ENCODE results near the gene MSL3B.

MSL3B gene

DNA sequence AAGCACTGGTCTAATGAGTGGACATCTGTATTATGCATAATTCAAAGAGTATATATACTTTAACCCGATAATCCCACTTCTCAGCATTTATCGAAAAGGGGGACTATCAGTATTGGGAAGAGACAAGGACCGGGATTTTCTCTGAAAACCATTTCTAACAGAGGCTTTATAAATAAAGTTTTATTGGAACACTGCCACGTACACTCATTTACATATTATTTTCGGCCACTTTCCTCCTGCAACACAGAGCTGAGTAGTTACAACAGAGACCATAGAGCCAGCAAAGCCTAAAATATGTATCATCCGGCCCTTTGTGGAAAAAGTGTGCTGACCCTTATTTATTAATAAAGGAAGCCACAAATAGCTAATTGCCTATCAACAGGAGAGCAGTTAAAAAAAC, 17.0 kb downstream of the MSL3B start:
- no peak for DNase-seq

DNA sequence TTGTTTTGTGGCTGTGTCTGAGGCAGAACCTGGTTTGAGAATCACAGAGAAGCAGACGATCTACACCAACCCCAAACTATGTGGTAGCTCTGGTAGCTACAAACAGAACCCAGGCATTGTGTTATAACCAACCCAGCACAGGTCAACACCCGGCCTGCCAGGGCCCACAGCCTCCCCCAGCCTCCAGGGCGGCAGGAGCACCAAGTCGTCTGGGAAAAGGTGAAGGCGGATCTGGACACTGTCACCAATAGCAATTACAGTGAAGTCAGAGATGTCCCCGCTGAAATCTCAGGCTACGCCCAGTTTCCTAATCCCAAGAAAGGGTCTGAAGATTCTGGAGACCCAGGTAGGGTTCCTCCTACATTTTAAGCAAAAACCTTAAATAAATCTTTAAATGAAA, 17.4 kb downstream of the MSL3B start:
- no peak for DNase-seq

DNA sequence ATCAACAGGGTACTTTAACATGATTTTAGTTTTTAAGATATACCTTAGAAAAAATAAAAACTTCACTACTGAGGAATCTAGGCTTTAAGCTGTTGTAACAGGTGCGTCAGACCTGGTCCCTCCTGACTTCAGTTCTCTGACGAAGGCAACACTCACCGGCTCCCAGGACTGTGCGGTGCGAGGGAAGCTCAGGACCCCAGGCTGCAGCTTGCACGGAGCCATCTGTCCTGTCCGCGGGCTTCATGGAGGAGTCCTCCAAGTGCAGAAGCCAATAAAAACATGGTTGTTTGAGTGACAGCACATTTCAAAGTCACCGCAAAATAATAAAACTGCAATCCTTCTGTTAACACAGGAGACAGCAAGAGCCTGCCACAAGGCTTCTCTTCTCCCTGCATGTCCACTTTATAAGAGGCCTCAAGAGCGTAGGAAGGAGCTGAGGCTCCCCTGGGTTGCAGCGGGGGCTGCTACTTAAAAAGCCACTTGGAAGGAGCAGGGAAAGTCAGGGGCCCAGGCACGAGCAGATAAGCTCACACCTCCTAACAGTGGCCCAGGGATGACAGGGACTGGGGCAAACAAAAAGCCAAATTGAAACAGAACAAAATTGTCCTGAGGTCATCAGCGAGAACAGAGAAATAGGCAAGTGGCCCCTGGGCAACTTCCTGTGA, 18.4 kb downstream of the MSL3B start:
- DNase-seq = no peak

DNA sequence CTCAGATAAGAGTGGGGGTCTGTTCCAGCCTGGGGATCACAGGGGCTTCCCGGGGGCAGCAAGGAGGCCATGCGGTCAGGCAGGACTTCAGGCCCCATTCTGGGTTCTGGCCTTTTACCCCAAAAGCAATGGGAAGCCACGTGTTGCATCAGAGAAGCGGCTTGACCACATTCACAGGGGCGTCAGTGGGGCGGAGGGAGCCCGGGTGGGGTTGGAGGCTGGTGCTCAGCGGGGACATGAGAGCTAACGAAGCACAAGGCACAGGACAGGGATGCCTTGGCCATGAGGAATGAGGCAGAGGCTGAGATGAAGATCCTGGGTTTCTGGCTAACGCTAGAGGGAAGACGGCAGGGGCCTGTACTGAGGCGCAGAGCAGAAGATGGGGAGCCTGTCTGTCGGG, 19.9 kb downstream of the MSL3B start:
- DNase-seq = no peak

DNA sequence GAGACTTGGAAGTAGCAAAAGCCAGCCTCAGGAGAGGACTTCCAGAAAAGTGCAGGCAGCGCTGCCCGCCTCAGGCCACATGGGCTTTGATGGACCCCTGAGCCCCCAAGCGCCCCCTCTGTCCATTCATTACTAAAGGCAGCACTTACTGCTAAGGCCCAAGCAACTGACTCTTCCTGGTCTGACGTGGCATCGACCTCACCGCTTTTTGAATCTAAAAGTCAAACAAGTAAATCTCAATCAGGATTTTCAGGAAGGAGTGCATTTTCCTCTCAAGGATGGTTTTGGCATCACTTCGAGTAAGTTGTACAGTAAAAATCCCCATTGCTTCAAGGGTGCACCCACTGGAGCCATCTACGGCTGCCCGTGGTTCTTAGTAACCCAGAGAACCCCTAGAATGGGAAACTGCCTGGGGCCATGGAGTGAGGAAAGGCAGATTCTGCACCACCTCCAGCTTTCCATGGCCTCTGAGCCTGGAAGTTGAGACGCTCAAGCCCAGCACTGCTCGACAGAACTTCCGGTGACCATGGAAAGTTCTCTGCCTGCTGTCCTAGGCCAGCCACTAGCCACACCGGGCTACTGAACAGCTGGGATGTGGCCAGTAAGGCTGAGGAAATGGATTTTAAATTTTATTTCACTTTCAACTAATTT, 20.8 kb downstream of the MSL3B start:
- DNase-seq = no peak

DNA sequence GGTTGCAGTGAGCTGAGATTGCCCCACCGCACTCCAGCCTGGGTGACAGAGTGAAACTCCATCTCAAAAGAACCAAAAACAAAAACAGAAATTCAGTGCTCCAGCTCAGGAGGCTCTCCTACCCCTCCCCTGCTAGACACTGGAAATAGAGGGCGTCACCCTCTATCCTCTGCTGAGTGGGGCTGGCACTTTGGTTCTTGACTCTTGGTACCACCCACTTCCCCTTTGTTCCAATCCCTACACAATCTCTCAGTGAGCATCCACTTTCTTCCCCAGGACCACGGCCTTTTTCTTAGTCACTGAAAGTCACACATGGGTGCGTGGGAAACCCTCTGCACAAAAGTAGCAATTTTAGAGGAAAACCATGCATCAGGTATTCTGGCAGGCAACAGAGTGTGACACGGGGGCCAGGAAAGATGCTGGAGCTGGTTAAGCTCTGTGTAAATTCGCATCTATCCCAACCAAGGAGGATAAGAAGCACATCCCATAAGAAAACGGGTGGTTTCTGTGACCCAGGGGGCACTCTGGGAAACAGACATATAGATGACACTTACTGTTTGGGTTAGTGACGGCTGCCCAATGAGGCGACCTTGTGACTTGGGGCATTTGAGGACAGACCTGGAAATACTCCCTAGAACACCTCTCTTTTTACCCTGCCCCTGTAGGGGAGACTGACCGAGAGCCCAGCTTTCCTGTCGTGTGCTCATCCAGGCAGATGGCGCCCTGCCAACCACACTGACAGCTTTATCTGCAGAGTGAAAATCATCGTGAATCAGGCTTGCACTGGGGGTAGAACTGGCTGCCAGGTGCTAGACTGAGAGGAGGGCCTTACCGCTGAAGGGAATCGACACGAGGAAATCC, 21.6 kb downstream of the MSL3B start:
- DNase-seq = no peak

DNA sequence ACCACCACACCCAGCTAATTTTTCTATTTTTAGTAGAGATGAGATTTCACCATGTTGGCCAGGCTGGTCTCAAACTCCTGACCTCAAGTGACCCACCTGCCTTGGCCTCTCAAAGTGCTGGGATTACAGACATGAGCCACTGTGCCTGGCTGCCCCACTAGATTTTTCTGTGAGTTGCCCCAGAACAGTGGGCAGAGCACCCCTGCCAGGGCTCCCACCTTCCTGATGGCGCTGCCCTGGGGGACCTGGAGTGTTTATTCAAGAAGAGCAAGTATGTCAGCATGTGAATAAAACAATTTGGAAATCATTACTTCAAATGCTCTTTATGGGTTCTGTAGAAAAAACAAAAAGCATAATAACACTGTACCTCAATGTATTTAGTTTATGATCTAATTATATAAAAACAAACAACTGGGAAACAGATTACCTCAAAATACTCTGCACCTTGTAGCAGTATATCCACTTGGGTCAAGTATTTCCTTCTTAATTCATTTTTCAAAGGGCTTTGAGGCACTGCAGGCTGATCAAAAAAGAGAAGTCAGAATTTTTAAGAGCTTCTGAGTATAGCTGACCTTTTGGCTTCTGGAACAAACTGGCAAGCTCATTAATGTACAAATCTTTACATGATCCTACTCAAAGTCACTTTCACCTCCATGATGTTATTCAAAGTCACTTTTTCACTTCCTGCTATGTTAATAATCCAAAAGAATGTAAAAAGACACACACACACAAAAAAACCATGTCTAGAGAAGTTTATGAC, 22.7 kb downstream of the MSL3B start:
- no peak for DNase-seq

DNA sequence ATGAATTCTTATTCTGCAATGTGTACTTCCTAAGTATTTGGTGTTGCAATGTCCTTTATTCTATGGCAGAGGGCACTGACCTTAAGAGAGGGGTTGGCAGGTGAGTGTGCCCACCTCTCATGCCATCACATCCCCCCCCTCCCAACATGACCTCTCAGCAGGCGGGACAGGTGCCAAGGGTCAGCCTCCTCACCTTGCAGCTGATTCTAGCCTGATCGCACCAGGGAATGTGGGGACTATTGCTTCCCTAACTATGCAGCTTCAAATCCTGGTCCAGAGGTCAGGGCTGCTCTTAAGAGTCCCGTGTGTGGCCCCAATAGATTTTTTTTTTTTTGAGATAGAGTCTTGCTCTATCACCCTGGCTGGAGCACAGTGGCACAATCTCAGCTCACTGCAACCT, 23.4 kb downstream of the MSL3B start:
- DNase-seq = no peak

DNA sequence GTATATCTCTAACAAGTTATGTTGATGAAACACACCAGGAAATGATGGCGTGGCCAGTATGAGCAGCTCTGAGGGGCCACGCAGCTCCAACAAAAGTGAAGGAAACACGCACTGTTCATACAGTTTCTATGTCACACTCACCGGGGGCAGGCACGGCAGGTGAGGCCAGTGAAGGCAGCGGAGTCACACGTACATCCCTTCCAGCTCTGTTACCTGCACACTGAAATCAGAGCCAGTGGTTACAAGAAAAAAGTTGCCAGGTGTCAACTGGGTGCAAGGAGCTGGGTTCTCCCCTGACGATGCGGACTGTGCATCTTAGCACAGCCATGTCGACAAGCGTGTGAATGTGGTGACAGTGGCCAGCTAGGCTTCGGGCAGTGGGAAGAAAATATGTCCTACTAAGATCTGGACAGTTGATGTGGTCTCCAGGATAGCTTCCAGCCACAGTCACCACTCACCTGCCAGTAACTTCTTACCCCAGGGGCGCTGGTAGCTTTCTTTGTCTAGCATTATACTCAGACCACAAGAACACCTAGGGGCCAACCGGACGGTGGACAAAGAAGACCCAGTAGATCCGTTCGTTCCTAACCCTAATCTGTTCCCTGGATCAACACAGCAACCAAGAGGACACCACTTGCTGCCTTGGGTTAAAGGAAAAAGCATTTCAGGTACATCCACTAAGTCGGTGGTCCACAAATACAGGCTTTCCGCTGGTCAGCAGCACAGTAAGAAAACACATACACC, 23.9 kb downstream of the MSL3B start:
- no peak for DNase-seq

DNA sequence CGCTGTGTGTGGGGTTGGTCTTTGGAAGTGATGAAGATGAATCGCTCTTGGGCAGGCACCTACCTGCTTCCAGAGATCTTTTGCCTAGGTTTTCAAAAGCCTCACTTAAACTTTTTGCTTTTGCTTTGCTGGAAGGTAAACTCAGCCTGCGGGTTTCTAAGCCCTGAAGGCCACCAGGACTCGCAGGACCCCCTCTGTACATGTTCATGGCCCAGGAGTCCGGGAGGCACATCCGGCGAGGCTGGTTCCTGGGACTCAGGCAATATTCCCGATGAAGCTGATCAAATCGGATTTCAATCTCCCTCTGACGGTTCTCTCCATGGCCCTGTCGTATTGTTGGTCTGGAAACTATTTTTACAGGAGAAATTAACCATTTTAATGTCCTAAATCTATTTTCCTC, 27.0 kb downstream of the MSL3B start:
- DNase-seq = no peak

DNA sequence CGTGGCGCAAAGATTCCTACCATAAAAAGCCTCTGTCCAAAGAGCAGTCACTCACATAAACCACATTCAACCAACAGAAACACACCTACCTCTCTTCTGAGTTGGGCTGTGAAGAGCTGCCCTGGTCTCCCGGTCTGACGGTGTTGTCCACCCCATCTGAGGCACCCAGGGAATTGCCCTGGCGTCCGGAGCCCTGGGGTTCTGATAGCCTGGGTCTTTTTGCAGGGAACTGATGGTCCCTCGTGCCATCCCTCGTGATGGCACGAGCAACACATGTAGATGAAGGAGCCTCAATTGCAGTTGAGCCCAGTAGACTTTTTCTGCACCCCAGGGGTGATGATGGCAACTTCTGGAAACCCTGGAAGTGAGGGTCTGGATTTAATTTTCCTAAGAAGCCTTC, 27.7 kb downstream of the MSL3B start:
- DNase-seq = no peak

DNA sequence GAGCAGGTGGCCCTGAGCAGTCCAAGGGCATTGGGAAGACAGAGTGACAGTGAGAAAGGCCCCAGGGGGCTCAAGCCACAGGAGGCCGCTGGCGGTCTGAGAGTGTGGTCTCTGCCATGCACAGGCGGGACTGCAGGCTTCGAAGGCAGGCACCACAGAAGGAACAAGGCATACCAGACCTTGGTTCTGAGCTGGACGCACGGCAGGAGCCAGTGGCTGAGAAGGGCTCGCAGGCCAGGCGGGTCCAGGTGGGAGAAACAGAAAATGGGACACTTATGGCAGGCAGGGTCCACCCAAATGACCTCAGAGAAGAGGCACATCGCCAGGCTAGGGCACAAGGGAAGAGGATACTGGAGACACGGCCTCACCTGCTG, 28.8 kb downstream of the MSL3B start:
- no peak for DNase-seq

DNA sequence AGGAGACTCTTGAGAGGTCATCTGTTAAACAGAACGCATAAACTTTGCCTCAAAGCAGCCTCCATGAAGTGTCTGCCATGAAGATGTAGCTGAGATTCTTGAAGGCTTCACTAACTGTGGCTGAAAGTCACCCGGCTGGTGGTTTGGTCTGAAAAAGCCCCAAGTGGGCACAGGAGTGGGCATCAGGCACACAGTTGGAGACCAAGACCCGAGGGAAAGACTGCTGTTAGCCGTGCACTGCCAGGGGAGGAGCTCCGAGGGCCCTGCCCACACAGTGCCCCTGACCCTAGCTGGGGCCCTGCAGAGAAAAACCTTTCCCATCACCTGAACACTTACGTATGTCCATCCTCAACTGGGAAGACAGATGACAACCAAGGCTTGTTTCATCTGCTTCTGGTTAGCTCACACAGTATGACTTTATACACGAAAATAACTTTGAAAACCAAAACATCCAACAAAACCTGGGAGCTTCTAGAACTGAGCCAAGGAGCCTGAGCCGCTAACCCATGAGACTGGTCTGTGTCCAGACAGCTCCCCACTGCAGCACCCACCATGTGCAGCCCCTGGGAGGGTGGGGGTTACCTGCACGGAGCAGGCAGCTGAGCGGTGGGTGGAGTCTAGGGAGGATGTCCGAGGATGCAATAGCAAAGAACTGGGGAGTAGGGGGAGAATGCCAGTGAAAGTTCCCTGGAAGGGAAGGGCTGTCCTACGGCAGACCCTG, 29.3 kb downstream of the MSL3B start:
- no peak for DNase-seq

DNA sequence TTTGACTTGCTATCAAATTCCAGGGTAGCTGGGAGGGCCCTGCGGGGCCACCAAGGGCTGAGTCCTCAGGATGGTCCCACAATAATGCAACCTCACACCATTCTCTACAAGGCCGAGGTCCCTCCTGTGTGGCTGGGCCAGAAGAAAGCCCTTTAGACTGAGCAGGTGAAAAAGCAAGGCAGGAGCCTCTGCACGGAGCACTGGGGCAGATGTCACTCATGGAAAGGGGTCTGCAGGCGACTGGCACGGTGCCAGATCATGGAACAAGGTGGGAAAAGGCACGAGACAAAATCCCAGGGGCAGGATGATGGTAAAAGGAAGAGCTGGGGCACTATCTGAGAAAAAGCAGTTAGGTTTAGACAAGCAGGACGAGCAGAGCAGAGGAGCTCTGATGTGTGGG, 29.9 kb downstream of the MSL3B start:
- DNase-seq = no peak

DNA sequence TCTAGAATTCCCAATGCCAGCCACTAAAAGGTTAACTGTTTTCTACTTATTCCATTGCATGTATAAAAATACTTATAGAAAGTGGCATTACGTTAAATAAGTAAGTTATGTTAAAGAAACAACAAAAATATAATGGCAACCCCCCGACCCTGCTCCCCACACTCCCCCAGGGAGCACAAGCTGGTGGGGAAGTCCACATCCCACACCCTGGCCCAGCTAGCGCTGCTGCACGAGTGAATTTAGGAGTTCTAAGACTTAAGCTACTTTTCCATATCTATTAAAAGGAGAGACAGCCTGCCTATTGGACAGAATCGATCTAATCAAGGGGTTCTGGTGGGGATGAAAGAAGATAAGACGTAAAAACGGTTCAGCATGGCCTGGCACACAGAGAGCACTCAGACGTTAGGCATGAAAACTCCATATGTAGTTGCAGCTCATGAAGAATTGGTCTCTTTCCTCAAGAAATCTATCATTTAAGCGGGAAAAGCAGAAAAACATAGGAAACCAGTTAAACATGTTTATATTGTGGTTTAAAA, 30.4 kb downstream of the MSL3B start:
- DNase-seq = no peak

DNA sequence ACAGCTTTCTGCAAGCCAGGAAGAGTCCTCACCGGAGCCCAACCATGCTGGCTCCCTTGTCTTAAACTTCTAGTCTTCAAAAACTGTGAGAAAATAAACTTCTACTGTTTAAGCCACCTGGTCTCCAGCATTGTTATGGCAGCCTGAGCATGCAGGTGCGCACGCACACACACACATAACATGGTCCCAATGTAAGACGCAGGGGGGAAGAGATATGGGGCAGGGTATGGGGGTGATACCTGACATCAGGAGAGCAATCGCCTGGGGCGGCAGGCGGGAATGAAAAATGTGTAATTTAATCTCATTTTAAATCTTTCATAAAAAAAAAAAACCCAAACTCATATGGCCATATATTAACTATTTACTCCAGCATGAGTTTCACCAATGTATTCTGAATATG, 31.8 kb downstream of the MSL3B start:
- no peak for DNase-seq

DNA sequence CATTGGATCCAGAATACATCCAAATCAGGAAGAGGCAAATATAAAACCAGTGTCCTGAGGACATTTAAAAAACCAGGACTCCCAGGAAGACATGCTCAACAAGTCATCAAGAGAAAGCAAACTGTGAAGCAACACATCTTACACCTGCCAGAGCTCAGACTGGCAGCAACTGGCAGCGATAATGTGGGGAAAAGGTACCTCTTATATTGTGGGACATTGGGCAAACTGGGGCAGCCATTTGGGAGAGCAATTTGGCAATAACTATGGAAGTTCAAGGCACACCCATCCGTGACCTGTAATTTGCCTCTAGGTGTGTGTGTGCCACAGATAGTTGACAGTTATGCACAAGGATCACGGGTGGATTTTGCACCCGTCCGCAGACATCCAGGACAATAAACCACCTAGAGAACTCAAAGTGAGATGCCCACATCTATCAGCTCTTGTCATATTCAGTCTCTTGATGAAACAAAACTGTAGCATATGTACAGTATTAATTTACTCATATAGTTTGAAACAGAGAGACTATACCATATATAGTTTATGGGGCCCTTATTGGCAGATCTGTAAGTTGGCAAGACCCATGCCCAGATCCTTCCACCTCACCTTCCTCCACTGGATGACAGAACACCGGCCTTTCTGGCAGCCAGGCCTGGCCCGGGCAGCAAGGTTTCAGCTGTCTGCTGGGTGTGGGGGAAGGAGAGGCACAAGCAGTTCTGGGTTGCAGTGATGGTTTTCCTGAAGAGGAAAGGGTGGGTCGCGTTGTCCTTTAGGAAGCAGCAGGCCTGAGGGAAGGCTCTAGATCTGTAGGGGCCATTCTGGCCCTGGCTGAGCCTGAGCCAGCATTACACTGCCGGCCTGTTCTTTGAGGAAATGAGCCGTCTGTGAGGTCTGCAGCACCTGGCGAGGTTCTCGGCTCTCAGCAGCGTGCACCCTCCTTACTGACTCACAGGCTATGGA, 32.7 kb downstream of the MSL3B start:
- no peak for DNase-seq

DNA sequence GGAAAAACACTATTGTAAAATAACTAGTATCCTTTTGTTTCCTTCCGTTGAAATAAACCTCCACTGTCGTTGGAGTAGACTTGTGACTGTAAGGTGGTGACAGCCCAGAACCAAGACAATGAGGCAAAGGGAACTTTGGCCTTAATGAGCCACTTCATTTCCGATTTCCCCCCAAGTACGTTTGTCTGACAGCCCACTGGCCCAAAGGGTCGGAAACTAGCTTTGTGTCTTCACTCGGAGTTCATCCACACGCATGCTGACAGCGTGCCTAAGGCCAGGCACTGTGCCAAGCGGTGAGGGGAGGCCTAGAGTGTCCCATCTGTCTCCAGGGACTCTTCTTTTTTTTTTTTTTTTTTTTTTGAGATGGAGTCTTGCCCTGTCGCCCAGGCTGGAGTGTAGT, 34.8 kb downstream of the MSL3B start:
- DNase-seq = no peak

DNA sequence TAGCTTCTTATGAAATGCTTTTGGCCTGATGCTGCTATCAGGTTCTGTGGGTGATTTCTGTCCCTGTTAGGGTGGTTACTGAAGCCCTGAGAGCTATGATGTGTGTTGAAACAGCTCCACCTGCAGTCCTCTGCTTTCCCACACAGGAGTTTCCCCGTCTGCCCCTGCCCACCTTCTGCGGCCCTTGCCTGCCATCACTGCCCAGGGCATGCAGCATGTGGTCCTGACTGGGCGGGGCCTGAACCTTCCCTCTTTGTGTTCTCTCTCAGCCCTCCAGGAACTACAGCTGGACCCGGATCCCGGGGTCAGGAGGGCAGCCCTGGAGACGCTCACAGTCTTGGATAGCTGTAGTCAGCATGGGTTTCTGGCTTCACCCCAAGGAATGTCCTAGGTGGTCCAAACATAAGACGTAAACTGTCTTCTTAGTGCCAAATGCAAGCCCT, 35.3 kb downstream of the MSL3B start:
- no peak for DNase-seq

DNA sequence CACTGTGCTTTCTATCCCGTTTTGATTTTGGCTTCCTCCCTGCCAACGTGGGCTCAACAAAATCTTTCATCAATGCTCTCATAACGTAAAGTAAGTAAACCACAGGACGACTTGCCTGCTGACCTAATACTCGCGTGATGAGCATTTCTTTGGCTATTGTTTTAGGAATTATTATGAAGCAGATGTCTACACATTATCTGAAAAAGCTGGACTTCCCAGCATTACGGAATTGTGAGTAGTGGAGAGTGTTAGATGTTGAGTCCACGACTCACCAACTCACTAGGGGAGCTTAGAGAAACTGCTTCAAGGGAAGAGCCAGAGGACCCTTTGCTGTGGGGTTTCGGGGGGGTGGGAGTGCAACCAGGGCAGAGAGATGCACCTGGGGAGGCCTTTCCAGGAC, 35.8 kb downstream of the MSL3B start:
- DNase-seq = no peak

All from stimulated activated naive CD4-positive, alpha-beta T cell treated with Interleukin-2 at 50 U/mL for 16 hours (primary cell).